GM12892 (cell line): ENCODE data around the gene LENG9.
"Not testable (repeated sequence)": the region's sequence is repeated elsewhere in the genome, so short reads cannot be mapped to it uniquely, and the experiment has no call there.

Source experiments
- POLR2A ChIP-seq: IDR thresholded peaks from 2 replicates; pipeline ENCODE4 v1.6.1; 2011; ENCODE audit warnings: low read depth, low read length, control low read depth
- POLR2AphosphoS5 ChIP-seq: IDR thresholded peaks from 2 replicates; pipeline ENCODE4 v1.6.1; 2011; ENCODE audit warnings: low read depth, low read length, control low read depth
- TAF1 ChIP-seq: IDR thresholded peaks from 2 replicates; pipeline ENCODE4 v1.6.1; 2011; ENCODE audit warnings: low read depth, mild to moderate bottlenecking, control low read depth, low read length, borderline replicate concordance

DNA sequence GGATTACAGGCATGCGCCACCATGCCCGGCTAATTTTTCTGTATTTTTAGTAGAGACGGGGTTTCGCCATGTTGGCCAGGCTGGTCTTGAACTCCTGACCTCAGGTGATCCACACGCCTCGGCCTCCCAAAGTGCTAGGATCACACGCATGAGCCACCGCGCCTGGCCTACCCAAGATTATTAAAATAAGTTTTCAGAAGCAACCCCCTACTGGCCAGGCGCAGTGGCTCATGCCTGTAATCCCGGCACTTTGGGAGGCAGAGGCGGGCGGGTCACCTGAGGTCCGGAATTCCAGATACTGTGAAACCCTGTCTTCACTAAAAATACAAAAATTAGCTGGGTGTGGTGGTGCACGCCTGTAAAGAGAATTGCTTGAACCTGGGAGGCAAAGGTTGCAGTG, 17.2 kb downstream of the LENG9 start:
- TF ChIP-seq POLR2AphosphoS5, POLR2A, TAF1: not testable (repeated sequence)
